Measurements from ENCODE around the gene ZNF628. TPM values are rescaled to one million over a fixed set of nuclear protein-coding genes. Genes with fewer than 3 reads are reported as not detected.

The ZNF628 gene
- total and polyA plus RNA-seq, 2 of the 8 experiments (the other 6 are each of a cell fraction or from before 2014, with no cell fraction given): 1.7 to 10.8 TPM

GRCh38 chr19:55500368-55500952 lies 24.0 kb downstream of the ZNF628 start:
- H3K4me3 ChIP-seq (ENCODE audit: extremely low read depth in 1 of 4, insufficient read depth in 2 of 4, low read depth in 3 of 4, low read length in 4 of 4): no peak overlapping the region
- POLR2A ChIA-PET (ENCODE audit: partially characterized antibody): interaction anchor here (0.8 to 1.7 kb wide), 8 partner anchors 12 to 147 kb away, joined by 3 to 8 read pairs (median 3); partner anchors contain the start of genes CCDC106, FIZ1, NAT14 and ZNF579
- FAIRE-seq: no peak
- TF ChIP-seq SIX5 (IDR thresholded peaks at IDR 0.05; ENCODE audit: low read depth, low read length): no peak
- no peak for TF ChIP-seq BCL11A (IDR thresholded peaks at IDR 0.05; ENCODE audit: low read depth in 2 of 2, low read length in 2 of 2)
- TF ChIP-seq SP1 (IDR thresholded peaks at IDR 0.05; ENCODE audit: low read depth, low read length): no peak
- no peak for TF ChIP-seq SP2 (IDR thresholded peaks at IDR 0.05; ENCODE audit: low read length)
- no peak for TF ChIP-seq EGR1 (IDR thresholded peaks at IDR 0.05; ENCODE audit: borderline replicate concordance, low read depth, low read length)
- no peak for TF ChIP-seq TBP (IDR thresholded peaks at IDR 0.05; ENCODE audit: low read depth, low read length)
- TF ChIP-seq CTBP2 (IDR thresholded peaks at IDR 0.05; ENCODE audit: borderline replicate concordance, insufficient read depth, insufficient read length, low read length): no peak
- TF ChIP-seq USF2 (IDR thresholded peaks at IDR 0.05; ENCODE audit: low read length): no peak

More at GRCh38 chr19:55500368-55500952, 24.0 kb downstream of the ZNF628 start:
- H3K9ac ChIP-seq (replicated peaks in 1 of 4; ENCODE audit: extremely low read depth in 1 of 4, low read depth in 3 of 4, low read length in 3 of 4): no peak overlapping the region
- no peak overlapping the region for H2BK120ac ChIP-seq (replicated peaks; ENCODE audit: low read depth, low read length)
- H3K9me3 ChIP-seq (ENCODE audit: insufficient read depth in 2 of 2, low read depth in 1 of 2, low read length in 1 of 2): peaks cover 7 to 9% of the 10 kb centered on the region in 2 experiments; a peak in 3 of 4 replicates
- 0 out of 7 replicates have a peak, but pooled peaks cover 0 to 2% (median 0%) of the 10 kb centered on the region in 4 experiments for H3K4me1 ChIP-seq (replicated peaks in 1 of 4; ENCODE audit: control insufficient read depth in 3 of 4, insufficient read depth in 4 of 4, low read length in 3 of 4)
- H4K8ac ChIP-seq (ENCODE audit: extremely low read depth, insufficient read depth, low read length): no peak overlapping the region
- no peaks in the 10 kb centered on the region for H3K23me2 ChIP-seq (ENCODE audit: low read depth, low read length)
- CTCF ChIA-PET (ENCODE audit: partially characterized antibody): interaction anchor here (0.9 to 1.8 kb wide), 4 partner anchors 32 to 131 kb away, joined by 3 to 8 read pairs (median 3); no protein-coding TSS in a partner anchor
- no peak overlapping the region for H4K91ac ChIP-seq (replicated peaks; ENCODE audit: insufficient read length, low read length)
- no peak overlapping the region for H3K23ac ChIP-seq (ENCODE audit: insufficient read length)
- peaks cover 0 to 3% (median 0%) of the 10 kb centered on the region in 4 experiments; a peak in 1 of 8 replicates for H3K36me3 ChIP-seq (ENCODE audit: control insufficient read depth in 2 of 4, insufficient read depth in 4 of 4, low read length in 3 of 4)
- no peak overlapping the region for H4K5ac ChIP-seq (ENCODE audit: insufficient read length, low read depth, low read length)
- no peaks in the 10 kb centered on the region for H3K79me1 ChIP-seq (ENCODE audit: low read depth, low read length)
- H4K20me1 ChIP-seq (replicated peaks in 1 of 2; ENCODE audit: control insufficient read depth in 1 of 2, insufficient read depth in 2 of 2, low read length in 2 of 2): no peaks in the 10 kb centered on the region
- no peak overlapping the region for H3K56ac ChIP-seq (replicated peaks; ENCODE audit: insufficient read length, low read depth, low read length)
- no peak overlapping the region for H3K14ac ChIP-seq (ENCODE audit: insufficient read length)
- H2BK12ac ChIP-seq (ENCODE audit: low read depth, low read length): no peak overlapping the region
- no peak overlapping the region for H3K4me2 ChIP-seq (ENCODE audit: insufficient read depth in 1 of 2, low read depth in 2 of 2, low read length in 2 of 2)
- DNase-seq (ENCODE audit: low read depth in 1 of 2, low spot score in 2 of 2): no peak
- H3K27me3 ChIP-seq (replicated peaks in 1 of 4; ENCODE audit: control insufficient read depth in 3 of 4, extremely low read depth in 1 of 4, insufficient read depth in 3 of 4, low read length in 3 of 4): peaks cover 11 to 23% (median 17%) of the 10 kb centered on the region in 4 experiments
- no peaks in the 10 kb centered on the region for H3K79me2 ChIP-seq (ENCODE audit: control insufficient read depth in 1 of 2, insufficient read depth in 2 of 2, low read length in 2 of 2)
- H2BK5ac ChIP-seq (ENCODE audit: low read depth, low read length): no peak overlapping the region
- H2BK15ac ChIP-seq (ENCODE audit: low read length): 0 out of 2 replicates have a peak overlapping the region, but pooled peaks have one; percentile 46
- H3K18ac ChIP-seq (ENCODE audit: extremely low read depth, low read length): no peak overlapping the region
- H2AFZ ChIP-seq (ENCODE audit: low read length): no peak overlapping the region
- 90% methylated on average over 26 of the region's 26 CpGs; no CpG with 5 or more reads in 1 of the 2 experiments for WGBS, 2 experiments (ENCODE audit: extremely low coverage in 1 of 2, insufficient coverage in 1 of 2, insufficient read length in 1 of 2, insufficient replicate concordance in 2 of 2, low coverage in 1 of 2, low lambda C conversion rate in 2 of 2, missing lambda C conversion rate in 1 of 2)
- no peak overlapping the region for H2AK5ac ChIP-seq (ENCODE audit: low read depth, low read length)
- no peak overlapping the region for H3K4ac ChIP-seq (replicated peaks; ENCODE audit: insufficient read length, low read depth, low read length)
- no peak overlapping the region for H3K27ac ChIP-seq (ENCODE audit: low read depth, low read length)
- H2BK20ac ChIP-seq (ENCODE audit: low read length): no peak overlapping the region
